GM18861 (cell line): Measurements from ENCODE around the gene MAGI1.
"Not testable (repeated sequence)": the region's sequence is repeated elsewhere in the genome, so short reads cannot be mapped to it uniquely, and the experiment has no call there.

Experiments
- ATAC-seq: cut with Tn5 transposase; IDR thresholded peaks from one replicate; pipeline ENCODE4 v1.9.1; 2021; ENCODE audit not compliant: unreplicated experiment

MAGI1 gene

DNA sequence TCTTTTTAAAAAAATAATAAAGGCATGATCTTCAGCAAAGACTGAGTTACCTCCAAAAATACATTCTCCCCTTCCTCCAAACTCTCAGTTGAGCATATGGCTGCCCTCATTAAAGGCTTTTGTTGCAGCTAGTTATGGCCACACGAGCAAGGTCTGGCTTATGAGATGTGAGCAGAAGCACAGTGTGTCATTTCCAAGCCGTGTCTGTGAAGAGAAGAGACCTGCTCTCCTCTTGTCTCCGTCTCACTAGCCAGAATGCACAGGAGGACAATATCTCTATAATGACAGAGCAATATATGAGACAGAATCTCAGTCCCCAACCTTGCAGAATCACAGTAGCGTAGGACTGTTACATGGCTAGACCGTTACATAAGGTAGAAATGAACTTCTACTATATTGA, 152.3 kb downstream of the MAGI1 start:
- ATAC-seq, result no peak

DNA sequence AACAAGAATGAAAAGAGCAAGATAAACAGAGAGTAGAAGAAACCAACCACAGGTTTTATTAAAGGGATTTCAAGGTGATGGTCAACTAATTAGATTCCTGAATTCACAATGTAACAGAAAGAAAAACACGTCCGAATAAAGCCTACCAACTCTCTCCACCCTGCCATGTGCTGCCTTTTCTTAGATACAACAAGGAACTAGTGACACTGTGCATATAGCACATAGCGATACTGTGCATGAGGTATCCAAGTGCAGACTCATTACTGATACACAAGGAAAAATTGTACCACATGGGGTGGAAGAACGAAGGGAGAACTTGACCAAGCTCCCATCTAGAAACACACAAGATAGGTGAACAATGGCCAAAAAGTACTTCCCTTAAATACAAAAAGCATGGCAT, 154.6 kb downstream of the MAGI1 start:
- ATAC-seq, result no peak

- no peak for ATAC-seq
These were observed 155.1 kb downstream of the MAGI1 start for GRCh38 chr3:65883613-65884012.

GRCh38 chr3:65880350-65880749, 158.4 kb downstream of the MAGI1 start:
- ATAC-seq, result no peak

DNA sequence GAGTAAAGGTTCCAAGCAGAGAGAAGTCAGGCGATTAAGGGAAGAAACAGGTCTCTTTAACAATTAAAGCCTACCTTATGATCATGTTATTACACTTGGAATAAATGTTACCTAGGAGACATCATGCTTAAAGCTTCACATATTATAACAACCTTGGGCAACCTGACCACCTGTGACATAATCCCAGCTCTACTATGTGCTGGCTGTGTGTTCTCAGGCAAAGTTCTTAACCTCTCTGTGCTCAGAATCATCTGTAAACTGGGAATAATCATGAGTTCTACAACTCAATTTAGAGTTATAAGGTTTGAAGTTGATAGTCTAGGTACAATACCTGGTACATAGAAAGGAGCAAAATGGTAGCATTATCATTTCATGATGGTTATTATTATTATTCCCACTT, 159.3 kb downstream of the MAGI1 start:
- ATAC-seq, result no peak

- no peak for ATAC-seq
These were observed 159.9 kb downstream of the MAGI1 start for GRCh38 chr3:65878831-65879230.

GRCh38 chr3:65877160-65877559, 161.6 kb downstream of the MAGI1 start:
- no peak for ATAC-seq

- ATAC-seq, result no peak
These were observed 162.7 kb downstream of the MAGI1 start for GRCh38 chr3:65876028-65876420.

DNA sequence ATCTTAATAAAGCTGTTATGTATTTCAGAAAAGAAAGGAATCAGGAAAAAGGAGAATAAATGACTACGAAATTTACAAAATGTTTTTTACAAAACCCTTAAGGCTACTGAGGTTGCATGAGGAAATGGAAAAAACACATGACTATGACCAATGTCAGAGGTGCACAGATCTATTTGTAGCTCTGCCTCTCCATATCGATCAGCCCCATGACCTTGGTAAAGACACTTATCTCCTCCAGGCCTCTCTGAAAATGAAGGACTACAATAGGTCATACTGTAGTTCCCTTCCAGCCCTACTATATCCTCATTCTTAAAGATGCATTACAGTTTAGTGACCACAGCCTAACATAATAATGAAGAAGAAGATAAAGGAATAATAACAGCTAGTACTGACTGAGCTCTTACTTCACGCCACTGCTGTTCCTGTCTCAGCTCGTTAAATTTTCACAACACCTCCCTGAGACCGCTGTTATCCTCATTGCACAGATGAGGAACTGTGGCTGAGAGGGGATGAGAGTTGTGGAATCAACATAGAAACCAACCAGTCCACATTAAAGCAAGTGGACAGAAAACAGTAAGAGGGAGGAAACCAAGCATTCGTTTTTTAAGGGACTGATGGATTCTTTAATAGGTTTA, 163.2 kb downstream of the MAGI1 start:
- ATAC-seq, result no peak

DNA sequence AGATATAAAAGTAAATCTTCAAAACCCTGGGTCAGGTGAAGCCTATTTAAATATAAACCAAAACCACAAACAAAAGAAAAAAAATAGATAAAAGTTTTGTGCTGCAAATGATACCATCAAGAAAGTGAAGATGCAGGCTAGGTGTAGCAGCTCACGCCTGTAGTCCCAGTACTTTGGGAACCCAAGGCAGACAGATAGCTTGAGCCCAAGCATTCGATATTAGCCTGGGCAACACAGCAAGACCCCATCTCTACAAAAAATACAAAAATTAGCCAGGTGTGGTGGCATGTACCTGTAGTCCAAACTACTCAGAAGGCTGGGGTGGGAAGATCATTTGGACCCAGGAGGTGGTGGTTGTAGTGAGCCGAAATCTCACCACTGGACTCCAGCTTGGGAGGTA, 164.8 kb downstream of the MAGI1 start:
- no peak for ATAC-seq

- no peak for ATAC-seq
These were observed 165.7 kb downstream of the MAGI1 start for GRCh38 chr3:65873028-65873427.

DNA sequence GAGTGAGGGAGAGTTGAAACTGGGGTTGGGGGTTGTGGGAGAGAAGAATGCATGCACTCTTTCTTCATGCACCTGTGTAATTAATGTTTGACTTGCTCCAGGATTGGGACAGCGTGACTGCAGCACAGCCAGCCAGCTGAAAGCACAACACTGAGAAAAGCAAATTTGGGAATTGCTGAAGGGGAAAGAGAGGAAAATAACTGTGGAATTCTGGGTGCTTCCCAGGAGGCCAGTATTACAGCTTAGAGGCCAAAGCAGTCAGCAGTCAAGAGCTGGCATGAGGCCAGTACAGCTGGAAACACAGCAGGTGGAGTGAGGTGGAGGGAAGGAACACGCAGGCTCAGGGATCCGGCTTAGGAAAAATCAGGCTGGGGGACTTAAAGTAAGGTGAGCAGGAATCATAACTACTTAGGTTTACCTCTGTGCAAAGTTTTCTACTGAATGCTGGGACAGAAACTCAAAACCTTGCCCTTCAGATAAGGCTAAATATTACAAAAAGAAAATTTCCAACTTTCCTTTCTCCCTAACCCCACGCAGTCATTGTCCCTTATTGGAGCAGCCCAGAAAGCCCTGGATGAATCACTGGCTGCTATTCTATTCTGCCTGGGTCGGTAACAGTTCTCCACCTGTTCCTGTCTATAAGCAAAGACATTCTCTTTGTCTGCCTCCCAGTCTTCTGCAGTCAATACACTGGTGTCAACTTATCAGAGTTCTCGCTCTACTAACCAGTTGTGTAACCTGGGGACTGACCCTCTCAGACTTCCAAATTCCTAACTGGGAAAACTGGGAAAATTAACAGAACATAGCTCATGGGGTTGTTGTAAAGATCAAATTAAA, 167.2 kb downstream of the MAGI1 start:
- ATAC-seq, result no peak

- ATAC-seq, result no peak
These were observed 168.9 kb downstream of the MAGI1 start for GRCh38 chr3:65869798-65870197.

GRCh38 chr3:65867463-65868210, 171.1 kb downstream of the MAGI1 start:
- no peak for ATAC-seq

- no peak for ATAC-seq
These were observed 174.3 kb downstream of the MAGI1 start for GRCh38 chr3:65864357-65864904.

DNA sequence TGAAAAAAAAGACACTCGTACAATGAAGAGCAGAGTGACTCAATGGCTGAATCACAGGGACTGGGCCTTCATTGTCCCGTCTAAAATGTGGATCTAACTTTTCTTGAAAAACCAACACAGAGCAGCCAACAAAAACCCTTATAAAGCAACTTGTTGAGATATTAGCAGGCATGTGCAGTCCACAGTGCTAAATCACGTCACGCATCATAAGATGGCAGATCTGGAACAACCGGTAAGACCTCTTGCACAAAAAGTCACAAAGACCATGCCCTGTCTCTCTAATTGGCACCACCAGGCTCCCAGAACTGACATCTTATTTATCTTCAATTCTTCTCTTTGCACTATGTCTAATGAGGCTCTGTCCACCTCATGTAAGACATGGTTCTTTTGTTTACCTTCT, 177.0 kb downstream of the MAGI1 start:
- ATAC-seq, result no peak

GRCh38 chr3:65859612-65860011, 179.1 kb downstream of the MAGI1 start:
- not testable (repeated sequence) for ATAC-seq

- ATAC-seq, result no peak
These were observed 180.0 kb downstream of the MAGI1 start for GRCh38 chr3:65858749-65859148.

GRCh38 chr3:65857327-65857726, 181.4 kb downstream of the MAGI1 start:
- ATAC-seq, result no peak

- ATAC-seq, result no peak
These were observed 181.8 kb downstream of the MAGI1 start for GRCh38 chr3:65856907-65857306.

- ATAC-seq, result no peak
These were observed 183.2 kb downstream of the MAGI1 start for GRCh38 chr3:65855370-65856100.
